GM10266 (cell line): Measurements from ENCODE around the gene HIRIP3.

Source experiments
- DNase-seq: peaks from one replicate; pipeline ENCODE4 v3.0.0; 2012; ENCODE audit errors: extremely low spot score
- TF ChIP-seq, protein P1 (sequence below): IDR thresholded peaks from 2 replicates; pipeline ENCODE4 v1.5.1; 2012; ENCODE audit warnings: mild to moderate bottlenecking, low read depth; ENCODE audit not compliant: control insufficient read depth, insufficient read depth; ENCODE audit errors: missing control alignments

Gene HIRIP3

DNA sequence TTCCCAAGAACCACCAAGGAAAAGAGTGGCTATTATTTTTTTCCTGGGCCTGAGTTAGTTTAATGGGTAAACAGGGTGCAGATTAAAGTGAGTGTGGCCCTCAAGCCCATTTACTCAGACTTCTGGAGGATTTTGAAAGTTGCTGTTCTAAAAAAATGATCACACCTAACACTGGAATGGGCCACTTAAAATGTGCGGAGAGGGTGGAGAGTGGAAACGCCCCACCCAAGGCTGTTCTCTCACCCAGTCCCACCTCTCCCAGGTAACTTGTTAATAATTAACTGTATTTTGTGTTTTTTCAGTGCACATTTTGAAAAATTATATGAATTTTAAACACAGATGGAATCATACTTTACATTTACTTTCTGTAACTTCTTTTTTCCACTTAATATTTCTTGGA is 5.4 kb downstream of the HIRIP3 start:
- no peak for DNase-seq
- TF ChIP-seq, protein P1, sequence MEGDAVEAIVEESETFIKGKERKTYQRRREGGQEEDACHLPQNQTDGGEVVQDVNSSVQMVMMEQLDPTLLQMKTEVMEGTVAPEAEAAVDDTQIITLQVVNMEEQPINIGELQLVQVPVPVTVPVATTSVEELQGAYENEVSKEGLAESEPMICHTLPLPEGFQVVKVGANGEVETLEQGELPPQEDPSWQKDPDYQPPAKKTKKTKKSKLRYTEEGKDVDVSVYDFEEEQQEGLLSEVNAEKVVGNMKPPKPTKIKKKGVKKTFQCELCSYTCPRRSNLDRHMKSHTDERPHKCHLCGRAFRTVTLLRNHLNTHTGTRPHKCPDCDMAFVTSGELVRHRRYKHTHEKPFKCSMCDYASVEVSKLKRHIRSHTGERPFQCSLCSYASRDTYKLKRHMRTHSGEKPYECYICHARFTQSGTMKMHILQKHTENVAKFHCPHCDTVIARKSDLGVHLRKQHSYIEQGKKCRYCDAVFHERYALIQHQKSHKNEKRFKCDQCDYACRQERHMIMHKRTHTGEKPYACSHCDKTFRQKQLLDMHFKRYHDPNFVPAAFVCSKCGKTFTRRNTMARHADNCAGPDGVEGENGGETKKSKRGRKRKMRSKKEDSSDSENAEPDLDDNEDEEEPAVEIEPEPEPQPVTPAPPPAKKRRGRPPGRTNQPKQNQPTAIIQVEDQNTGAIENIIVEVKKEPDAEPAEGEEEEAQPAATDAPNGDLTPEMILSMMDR: no peak

DNA sequence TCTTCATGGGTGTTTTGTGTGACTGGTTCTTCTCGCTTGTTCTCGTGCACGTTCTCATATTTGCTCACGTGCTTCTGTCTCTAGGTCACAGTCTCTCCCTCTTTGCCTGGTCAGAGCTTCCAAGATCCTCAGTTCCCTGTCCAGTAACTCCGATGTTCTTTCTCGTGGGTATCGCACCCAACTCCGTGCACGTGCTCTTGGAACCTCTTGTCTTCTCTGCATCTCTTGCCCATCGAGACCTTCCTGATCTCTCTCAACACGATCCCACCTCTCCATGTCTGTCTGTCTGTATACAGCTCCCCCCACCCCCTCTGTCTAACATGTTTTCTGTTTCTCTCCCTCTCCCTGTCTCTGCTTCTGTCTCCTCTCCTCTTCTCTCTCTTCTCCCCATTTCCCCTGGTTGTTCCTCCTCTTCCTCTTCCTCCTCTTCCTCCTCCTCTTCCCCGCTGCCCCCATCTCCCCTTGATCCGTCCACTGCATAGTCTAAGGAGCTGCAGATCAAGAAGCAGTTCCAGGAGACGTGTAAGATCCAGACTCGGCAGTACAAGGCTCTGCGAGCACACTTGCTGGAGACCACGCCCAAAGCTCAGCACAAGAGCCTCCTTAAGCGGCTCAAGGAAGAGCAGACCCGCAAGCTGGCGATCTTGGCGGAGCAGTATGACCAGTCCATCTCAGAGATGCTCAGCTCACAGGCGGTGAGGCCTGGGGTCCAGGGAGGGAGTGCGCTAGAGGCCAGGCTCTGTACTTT is 6.1 kb downstream of the HIRIP3 start:
- DNase-seq: no peak
- TF ChIP-seq, protein P1: no peak

DNA sequence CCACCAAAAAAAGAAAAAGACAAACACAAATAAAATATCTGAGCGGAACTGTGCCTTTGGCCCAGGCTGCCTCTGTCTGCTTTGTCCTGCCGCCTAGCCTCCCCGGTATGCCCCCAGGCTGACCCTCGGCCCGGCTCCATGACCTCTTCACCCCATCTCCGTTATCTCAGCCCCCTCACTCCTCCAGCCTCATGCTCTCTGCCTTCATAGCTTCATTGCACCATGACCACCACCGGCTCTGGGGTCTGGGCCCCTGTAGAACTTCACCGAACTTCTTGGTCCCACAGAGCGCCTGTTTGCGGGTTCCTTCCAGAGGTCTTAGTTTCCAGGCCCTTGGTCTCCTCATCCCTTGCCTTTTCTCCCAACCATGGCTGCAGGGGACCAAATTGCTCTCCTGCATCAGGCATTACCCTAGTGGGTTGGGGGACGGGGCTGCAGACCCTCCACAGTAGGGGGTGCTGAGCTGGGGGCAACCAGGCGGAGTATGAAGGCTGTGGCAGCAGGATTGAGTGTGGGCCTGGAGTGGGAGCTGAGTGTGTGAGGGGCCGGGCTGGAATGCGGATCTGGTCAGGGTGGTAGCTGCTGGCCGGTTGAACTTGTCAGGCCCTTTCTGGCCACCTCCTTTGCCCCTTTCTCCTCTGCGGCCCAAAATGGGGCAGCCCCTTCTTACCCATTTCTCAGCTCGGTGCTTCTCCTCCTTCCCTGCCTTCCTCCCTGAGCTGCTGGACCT is 6.9 kb downstream of the HIRIP3 start:
- DNase-seq: no peak
- TF ChIP-seq, protein P1: no peak

DNA sequence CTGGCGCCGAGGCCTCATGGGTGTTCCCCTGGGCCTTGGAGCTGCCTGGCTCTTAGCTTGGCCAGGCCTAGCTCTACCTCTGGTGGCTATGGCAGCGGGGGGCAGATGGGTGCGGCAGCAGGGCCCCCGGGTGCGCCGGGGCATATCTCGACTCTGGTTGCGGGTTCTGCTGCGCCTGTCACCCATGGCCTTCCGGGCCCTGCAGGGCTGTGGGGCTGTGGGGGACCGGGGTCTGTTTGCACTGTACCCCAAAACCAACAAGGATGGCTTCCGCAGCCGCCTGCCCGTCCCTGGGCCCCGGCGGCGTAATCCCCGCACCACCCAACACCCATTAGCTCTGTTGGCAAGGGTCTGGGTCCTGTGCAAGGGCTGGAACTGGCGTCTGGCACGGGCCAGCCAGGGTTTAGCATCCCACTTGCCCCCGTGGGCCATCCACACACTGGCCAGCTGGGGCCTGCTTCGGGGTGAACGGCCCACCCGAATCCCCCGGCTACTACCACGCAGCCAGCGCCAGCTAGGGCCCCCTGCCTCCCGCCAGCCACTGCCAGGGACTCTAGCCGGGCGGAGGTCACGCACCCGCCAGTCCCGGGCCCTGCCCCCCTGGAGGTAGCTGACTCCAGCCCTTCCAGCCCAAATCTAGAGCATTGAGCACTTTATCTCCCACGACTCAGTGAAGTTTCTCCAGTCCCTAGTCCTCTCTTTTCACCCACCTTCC is 7.9 kb downstream of the HIRIP3 start:
- TF ChIP-seq, protein P1: no peak
- DNase-seq: no peak

DNA sequence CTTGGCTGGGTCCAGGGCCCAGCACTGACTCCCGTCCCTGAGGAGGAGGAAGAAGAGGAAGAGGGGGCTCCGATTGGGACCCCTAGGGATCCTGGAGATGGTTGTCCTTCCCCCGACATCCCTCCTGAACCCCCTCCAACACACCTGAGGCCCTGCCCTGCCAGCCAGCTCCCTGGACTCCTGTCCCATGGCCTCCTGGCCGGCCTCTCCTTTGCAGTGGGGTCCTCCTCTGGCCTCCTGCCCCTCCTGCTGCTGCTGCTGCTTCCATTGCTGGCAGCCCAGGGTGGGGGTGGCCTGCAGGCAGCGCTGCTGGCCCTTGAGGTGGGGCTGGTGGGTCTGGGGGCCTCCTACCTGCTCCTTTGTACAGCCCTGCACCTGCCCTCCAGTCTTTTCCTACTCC is 8.5 kb downstream of the HIRIP3 start:
- no peak for DNase-seq
- TF ChIP-seq, protein P1: no peak

DNA sequence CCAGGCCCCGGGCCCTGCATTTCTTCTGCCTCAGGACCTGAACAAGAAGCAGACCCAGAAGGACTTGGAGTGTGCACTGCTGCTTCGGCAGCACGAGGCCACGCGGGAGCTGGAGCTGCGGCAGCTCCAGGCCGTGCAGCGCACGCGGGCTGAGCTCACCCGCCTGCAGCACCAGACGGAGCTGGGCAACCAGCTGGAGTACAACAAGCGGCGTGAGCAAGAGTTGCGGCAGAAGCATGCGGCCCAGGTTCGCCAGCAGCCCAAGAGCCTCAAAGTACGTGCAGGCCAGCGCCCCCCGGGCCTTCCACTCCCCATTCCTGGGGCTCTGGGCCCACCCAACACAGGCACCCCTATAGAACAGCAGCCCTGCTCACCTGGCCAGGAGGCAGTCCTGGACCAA is 9.2 kb downstream of the HIRIP3 start:
- DNase-seq: no peak
- TF ChIP-seq, protein P1: no peak
